Adrenal gland (tissue), 12 donors: ENCODE measurements around the gene CFAP210. TPM values are rescaled to one million over a fixed set of nuclear protein-coding genes. Genes with fewer than 3 reads are reported as not detected.

Experiments
- DNase-seq, 7 donors: peaks; one replicate each; pipeline ENCODE4 v3.0.0-alpha.2; 2019 to 2020
- H3K27ac ChIP-seq, 5 donors: fragments of 200-600 bp; sonication (generic) in 4 of 5; 1 replicate in 3 of 5; 2 replicates in 2 of 5; pipeline versions ENCODE4 v1.5.1 to v1.8.0; 2016 to 2020; ENCODE audit warnings: mild to moderate bottlenecking in 1 of 5
- H3K27me3 ChIP-seq: fragments of 200-600 bp; 2 replicates; pipeline ENCODE4 v1.8.0; 2021
- H3K36me3 ChIP-seq, 2 donors: fragments of 200-600 bp; replicated peaks in 1 of 2; 1 replicate in 1 of 2; 2 replicates in 1 of 2; pipeline versions ENCODE4 v1.5.1 to v1.8.0; 2018 to 2022
- H3K4me1 ChIP-seq, 2 donors: fragments of 200-600 bp; replicated peaks in 1 of 2; 1 replicate in 1 of 2; 2 replicates in 1 of 2; pipeline versions ENCODE4 v1.5.1 to v1.8.0; 2018 to 2021
- H3K4me3 ChIP-seq, 4 donors: fragments of 200-600 bp; sonication (generic) in 3 of 4; one replicate each; pipeline ENCODE4 v1.5.1; 2016 to 2018
- H3K9me3 ChIP-seq, 3 donors: fragments of 200-600 bp; sonication (generic) in 1 of 3; replicated peaks in 1 of 3; 1 replicate in 2 of 3; 2 replicates in 1 of 3; pipeline versions ENCODE4 v1.5.1 to v1.8.0; 2016 to 2021
- POLR2A ChIP-seq, 2 donors: fragments of 450-650 bp; IDR thresholded peaks; one replicate each; pipeline ENCODE4 v1.6.1; 2017; ENCODE audit warnings: antibody characterized with exemption in 2 of 2, mild to moderate bottlenecking in 2 of 2, moderate library complexity in 1 of 2
- WGBS, 4 donors: extraction: QIAGEN DNeasy Blood & Tissue Kit in 2 of 4; methylation state at CpG; one replicate each; pipeline versions ENCODE4 v1.1.5 to v1.1.7; 2013 to 2017; 5-methylcytosine and 5-hydroxymethylcytosine counted together
- intact Hi-C, 2 donors: fragments of 100-400 bp; cut with DNase I; formaldehyde crosslinking; loops; one replicate each; pipeline versions ENCODE4 v1.14.1 to v1.15.0; 2022 to 2023
- polyA plus RNA-seq, 3 donors: library from polyadenylated mRNA; stranded (reverse); fragments of 200-250 nt in 2 of 3; fragments of 350-450 nt in 1 of 3; fragmentation: Illumina TruSeq in 1 of 3; extraction: RNeasy Lipid Tissue Mini Kit (QIAGEN cat#74804) in 1 of 3; gene quantifications; one replicate each; pipeline ENCODE4 v1.2.3, GENCODE V29; 2013 to 2014
- total RNA-seq, 9 donors: library from RNA; depleted of rRNA in 4 of 9; stranded (reverse); fragments of >200 nt in 4 of 9; fragments of 120-200 nt in 1 of 9; fragmentation: NEBNext Ultra II Directional in 1 of 9; extraction: Animal tissue kit (Norgen Biotek cat#: 25700) in 1 of 9; gene quantifications; one replicate each; pipeline versions ENCODE4 v1.1.0 to v1.2.4, GENCODE V29; 2013 to 2023
- TF ChIP-seq, protein P1 (sequence below), 6 experiments: fragments of 450-650 bp in 4 of 6; fragments of 200-600 bp in 2 of 6; sonication (generic) in 1 of 6; IDR thresholded peaks; 1 replicate in 5 of 6; 2 replicates in 1 of 6; pipeline versions ENCODE4 v1.5.1 to v1.8.0; 2016 to 2021; ENCODE audit warnings: antibody characterized with exemption in 6 of 6, mild to moderate bottlenecking in 2 of 6, moderate library complexity in 1 of 6
- donor health status: healthy with polysubstance abuse.
- donor health status: Bipolar disorder and iron deficiency.
- donor health status: DM: yes; HTN: yes; CAD: no.
- donor health status: DM: no; HTN: no; CAD: no.
- donor health status: DM: no; HTN: no; CAD: no.
- donor health status: DM: yes; HTN: yes; CAD: no.

Gene CFAP210
- total and polyA plus RNA-seq, 12 donors: 0.07 to 0.39 (median 0.32) TPM; not detected in 9

DNA sequence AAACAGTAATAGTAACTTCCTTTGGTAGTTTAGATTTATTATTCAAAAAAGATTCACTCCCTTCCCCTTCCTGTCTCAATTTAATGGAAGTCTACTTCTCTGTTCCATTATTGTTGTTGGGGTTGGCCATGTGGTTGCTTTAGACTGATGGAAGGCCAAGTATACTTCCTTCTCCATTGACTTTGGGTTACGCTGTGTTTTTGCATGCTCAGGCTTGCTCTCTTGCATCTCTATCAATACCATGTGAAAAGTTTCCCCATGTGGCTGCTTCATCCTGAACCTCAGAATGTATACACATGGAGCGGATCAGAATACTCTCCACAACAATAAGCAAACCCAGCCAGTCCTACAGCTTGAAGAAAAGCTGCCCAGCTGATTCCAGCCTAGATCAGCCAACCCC is 20.3 kb downstream of the CFAP210 start:
- WGBS, 4 donors: 92 to 96% (median 95%) methylated on average over 2 of the region's 2 CpGs
- intact Hi-C loops: no loop called here

DNA sequence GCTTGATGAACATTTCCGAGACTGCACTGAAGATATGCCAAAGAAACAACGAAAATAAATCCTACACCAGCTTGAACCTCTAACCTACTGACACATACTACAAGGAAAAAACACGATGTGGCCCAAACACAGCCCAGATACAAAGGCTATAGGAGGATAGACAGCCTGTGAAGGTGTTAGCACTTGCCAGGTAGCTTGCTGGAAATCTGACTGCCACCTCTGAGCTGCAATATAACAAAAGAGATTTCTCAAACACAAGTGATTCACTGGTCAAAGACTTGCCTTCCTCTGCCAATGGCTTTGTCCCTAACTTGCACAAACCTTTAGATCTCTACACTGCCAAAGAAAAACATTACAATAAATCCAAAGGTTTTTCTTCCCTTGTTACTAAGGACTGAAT is 21.1 kb downstream of the CFAP210 start:
- Histone ChIP-seq H3K27ac (no peak overlapping the region), H3K4me1 (no peaks in the 10 kb centered on the region), H3K9me3 (no peaks in the 10 kb centered on the region), H3K36me3 (no peaks in the 10 kb centered on the region), H3K27me3 (no peaks in the 10 kb centered on the region), H3K4me3 (no peak overlapping the region)
- intact Hi-C loops: no loop called here
- 46 to 60% (median 50%) methylated on average over 3 of the region's 3 CpGs for WGBS, 4 donors
- no peak for DNase-seq
- TF ChIP-seq POLR2A (IDR thresholded peaks at IDR 0.05): no peak
- TF ChIP-seq, protein P1, sequence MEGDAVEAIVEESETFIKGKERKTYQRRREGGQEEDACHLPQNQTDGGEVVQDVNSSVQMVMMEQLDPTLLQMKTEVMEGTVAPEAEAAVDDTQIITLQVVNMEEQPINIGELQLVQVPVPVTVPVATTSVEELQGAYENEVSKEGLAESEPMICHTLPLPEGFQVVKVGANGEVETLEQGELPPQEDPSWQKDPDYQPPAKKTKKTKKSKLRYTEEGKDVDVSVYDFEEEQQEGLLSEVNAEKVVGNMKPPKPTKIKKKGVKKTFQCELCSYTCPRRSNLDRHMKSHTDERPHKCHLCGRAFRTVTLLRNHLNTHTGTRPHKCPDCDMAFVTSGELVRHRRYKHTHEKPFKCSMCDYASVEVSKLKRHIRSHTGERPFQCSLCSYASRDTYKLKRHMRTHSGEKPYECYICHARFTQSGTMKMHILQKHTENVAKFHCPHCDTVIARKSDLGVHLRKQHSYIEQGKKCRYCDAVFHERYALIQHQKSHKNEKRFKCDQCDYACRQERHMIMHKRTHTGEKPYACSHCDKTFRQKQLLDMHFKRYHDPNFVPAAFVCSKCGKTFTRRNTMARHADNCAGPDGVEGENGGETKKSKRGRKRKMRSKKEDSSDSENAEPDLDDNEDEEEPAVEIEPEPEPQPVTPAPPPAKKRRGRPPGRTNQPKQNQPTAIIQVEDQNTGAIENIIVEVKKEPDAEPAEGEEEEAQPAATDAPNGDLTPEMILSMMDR (IDR thresholded peaks at IDR 0.05): no peak

More for the DNA sequence above, 20.3 kb downstream of the CFAP210 start:
- no peaks in the 10 kb centered on the region for H3K36me3 ChIP-seq
- H3K9me3 ChIP-seq: no peaks in the 10 kb centered on the region
- no peak for DNase-seq
- no peak overlapping the region for H3K4me3 ChIP-seq
- no peaks in the 10 kb centered on the region for H3K27me3 ChIP-seq
- TF ChIP-seq, protein P1 (IDR thresholded peaks at IDR 0.05): no peak
- no peak for TF ChIP-seq POLR2A (IDR thresholded peaks at IDR 0.05)
- H3K27ac ChIP-seq: no peak overlapping the region
- no peaks in the 10 kb centered on the region for H3K4me1 ChIP-seq

DNA sequence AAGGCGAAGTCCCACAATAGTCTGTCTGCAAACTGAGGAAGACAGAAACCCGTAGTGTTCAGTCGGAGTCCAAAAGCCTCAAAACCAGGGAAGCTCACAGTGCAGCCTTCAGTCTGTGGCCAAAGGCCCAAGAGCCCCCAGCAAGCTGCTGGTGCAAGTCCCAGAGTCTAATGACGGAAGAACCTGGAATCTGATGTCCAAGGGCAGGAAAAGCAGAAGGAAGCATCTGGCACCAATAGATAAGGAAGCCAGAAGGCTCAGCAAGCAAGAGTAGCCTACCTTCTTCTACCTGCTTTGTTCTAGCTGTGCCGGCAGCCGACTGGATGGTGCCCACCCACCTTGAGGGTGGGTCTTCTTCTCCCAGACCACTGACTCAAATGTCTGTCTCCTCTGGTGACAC is 21.8 kb downstream of the CFAP210 start:
- H3K27ac ChIP-seq: no peak overlapping the region
- TF ChIP-seq POLR2A (IDR thresholded peaks at IDR 0.05): no peak
- TF ChIP-seq, protein P1 (IDR thresholded peaks at IDR 0.05): no peak
- H3K4me1 ChIP-seq: no peaks in the 10 kb centered on the region
- no peaks in the 10 kb centered on the region for H3K36me3 ChIP-seq
- no peaks in the 10 kb centered on the region for H3K9me3 ChIP-seq
- no peaks in the 10 kb centered on the region for H3K27me3 ChIP-seq
- DNase-seq: no peak
- intact Hi-C loops: no loop called here
- no peak overlapping the region for H3K4me3 ChIP-seq
- WGBS, 4 donors: 57 to 76% (median 73%) methylated on average over 6 of the region's 6 CpGs

DNA sequence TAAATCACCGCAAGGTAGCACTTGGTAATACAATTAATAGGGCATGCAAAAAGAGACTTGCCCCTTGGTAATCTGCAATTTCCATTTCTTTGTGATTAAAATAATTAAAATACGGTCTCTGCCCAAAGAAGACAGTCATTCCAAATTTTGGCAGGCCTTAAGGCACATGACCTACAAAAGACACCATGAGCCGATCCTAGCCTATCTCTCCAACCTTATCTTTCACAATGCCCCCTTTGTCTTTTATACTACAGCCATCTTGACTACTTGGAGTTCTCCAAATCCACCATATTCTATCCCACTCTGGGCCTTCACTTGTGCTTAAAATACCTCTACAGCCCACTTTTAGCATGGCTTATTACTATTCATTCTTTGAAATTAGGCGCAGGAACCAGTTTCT is 23.3 kb downstream of the CFAP210 start:
- WGBS, 4 donors: 89 to 96% (median 95%) methylated on average over 4 of the region's 4 CpGs

More for the DNA sequence above, 23.3 kb downstream of the CFAP210 start:
- TF ChIP-seq, protein P1 (IDR thresholded peaks at IDR 0.05): no peak
- H3K36me3 ChIP-seq: no peaks in the 10 kb centered on the region
- no peak overlapping the region for H3K4me3 ChIP-seq
- DNase-seq: no peak
- no peak overlapping the region for H3K27ac ChIP-seq
- no peaks in the 10 kb centered on the region for H3K4me1 ChIP-seq
- H3K9me3 ChIP-seq: no peaks in the 10 kb centered on the region
- H3K27me3 ChIP-seq: no peaks in the 10 kb centered on the region
- intact Hi-C loops: no loop called here
